ENCODE measurements around the gene P2RY6.

P2RY6 gene

DNA sequence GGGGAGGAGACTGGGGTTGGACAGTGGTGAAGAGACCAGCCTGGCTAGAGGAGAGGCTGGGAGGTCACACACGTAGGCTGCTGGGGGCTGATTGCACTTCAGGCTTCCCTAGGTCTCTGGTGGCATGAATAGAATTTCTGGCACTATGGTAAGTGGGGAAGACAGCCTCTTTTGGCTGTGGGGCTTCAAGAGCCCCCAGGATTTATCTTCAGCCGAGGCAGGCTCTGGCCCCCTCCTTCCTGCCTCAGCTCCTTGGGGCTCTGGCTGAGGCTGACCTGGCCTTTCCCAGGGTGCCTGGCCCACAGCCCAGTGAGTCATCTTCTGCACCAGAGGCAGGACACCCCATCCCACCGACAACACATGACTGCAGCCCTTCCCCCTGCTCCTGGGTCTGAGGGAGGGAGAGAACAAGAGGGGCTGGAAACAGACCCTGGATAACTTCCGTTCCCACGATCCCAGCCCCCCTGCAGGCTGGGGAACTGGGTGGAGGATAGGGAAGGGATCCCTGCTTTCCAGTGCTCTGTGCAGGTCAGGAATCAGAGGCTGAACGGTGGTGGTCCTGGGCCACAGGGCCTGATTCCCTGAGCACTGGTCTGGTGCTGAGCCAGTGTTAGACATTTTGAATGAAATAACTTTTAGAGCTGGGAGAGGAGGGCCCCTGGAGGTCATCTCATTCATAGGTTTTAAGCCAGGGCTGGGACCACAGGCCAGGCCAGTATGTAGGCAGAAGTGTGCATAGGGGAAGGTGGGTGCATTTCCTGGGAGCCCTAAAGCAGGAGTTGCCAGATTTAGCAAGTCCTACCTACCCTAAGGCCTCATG lies 62.5 kb downstream of the P2RY6 start:
- H3K4me3 ChIP-seq (ENCODE audit: low read depth, low read length) = no peak overlapping the region
- TF ChIP-seq CTCF (IDR thresholded peaks at IDR 0.05; ENCODE audit: insufficient read depth, low read depth, low read length, missing control alignments) = peak; percentile 10
- DNase-seq (ENCODE audit: low read depth) = peak; percentile 54

DNA sequence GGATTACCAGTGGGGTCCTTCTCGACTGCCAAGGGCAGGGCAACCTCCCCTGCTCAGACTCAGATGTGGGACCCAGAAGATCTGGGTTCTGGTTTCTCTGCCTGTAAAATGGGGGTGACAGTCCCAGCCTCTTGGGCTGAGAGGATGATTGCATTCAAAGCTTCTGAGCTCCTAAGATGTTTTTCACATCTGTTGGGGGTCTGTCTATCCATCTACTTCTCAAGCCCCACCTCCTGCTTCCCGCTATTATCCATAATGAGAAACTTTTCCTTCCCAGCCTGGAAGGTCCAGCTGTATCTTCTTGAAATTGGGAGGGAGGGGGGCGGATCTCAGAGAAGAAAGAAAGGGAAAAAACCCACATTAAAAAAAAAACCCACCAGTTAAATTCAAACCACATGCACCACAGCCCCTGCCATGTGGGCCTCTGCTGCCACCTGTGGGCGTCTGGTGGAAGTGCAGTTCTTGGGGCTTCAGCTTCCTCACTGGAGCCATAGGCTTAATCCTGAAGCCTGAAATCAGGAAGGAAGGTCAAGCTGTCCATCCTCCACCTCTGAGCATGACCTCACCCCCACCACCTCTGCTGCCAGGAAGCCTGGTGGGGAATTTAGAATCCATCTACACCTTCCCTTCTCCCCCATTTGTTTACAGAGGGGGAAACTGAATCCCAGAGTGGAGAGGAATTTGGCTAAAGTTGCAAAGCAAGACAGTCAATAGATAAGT lies 63.2 kb downstream of the P2RY6 start:
- H3K4me3 ChIP-seq (ENCODE audit: low read depth, low read length) = no peak overlapping the region
- peak; percentile 99 for TF ChIP-seq CTCF (IDR thresholded peaks at IDR 0.05; ENCODE audit: insufficient read depth, low read depth, low read length, missing control alignments)
- DNase-seq (ENCODE audit: low read depth) = peak; percentile 78

DNA sequence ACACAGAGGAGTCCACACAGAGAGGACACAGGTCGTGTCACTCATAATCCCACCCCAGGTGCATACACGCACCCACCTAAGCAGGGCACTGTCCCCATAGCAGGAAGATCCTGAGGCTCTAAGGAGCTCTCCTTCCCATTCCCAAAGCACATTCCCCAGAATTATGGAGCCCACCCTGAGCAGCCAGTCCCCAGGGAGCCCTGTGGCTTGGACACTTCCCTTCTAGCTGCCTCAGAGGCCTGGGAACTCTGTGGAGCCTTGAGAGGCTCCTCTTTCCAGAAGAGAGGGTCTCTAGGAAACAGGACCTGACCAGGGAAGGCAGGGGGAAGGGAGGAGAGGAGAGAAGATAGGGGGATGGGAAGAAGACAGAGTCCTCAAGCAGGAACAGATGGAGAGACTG lies 65.7 kb downstream of the P2RY6 start:
- TF ChIP-seq CTCF (IDR thresholded peaks at IDR 0.05; ENCODE audit: insufficient read depth, low read depth, low read length, missing control alignments) = no peak
- DNase-seq (ENCODE audit: low read depth) = no peak
- no peak overlapping the region for H3K4me3 ChIP-seq (ENCODE audit: low read depth, low read length)

DNA sequence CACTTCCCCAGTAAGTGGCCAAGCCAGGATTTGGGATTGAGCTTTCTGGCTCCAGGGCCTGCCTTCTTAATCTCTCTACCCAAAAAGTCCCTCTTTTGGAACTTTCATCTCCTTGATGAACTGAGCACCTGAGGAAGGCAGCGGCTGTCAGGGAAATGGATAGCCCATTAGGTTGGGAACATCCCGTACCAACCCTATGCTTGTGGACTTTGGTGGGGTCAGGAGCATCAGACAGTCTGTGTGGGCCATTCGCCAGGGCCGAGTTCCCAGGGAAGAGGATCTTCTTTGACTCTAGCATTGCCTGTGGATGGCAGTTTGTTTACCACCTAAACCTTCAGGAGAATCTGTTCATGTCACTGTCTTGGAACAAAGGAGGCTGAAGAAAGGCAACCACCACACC lies 66.1 kb downstream of the P2RY6 start:
- DNase-seq (ENCODE audit: low read depth) = no peak
- no peak for TF ChIP-seq CTCF (IDR thresholded peaks at IDR 0.05; ENCODE audit: insufficient read depth, low read depth, low read length, missing control alignments)
- H3K4me3 ChIP-seq (ENCODE audit: low read depth, low read length) = no peak overlapping the region

- no peak for TF ChIP-seq CTCF (IDR thresholded peaks at IDR 0.05; ENCODE audit: insufficient read depth, low read depth, low read length, missing control alignments)
- no peak for DNase-seq (ENCODE audit: low read depth)
- no peak overlapping the region for H3K4me3 ChIP-seq (ENCODE audit: low read depth, low read length)
Measured at GRCh38 chr11:73340164-73340563, 68.0 kb downstream of the P2RY6 start.

DNA sequence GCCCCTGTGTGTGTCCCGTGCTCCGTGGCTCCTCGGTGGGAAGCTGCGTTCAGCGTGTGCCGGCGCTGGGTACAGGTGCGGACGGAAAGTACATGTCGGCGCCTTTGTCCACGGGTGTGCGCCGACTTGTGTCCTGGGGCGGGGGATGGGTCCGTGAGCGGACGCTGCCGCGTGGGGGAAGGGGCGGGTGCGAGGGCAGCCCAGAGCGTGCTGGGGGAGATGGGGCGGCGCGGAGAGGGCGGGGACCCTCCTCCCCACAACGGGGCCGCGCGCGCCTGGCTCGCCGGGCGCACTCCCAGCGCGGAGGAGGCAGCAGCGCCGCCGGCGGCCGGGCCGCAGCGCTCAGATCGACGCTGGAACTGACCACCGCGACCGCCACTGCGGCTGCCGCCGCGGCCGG lies 70.5 kb downstream of the P2RY6 start:
- H3K4me3 ChIP-seq (ENCODE audit: low read depth, low read length) = no peak overlapping the region
- no peak for DNase-seq (ENCODE audit: low read depth)
- no peak for TF ChIP-seq CTCF (IDR thresholded peaks at IDR 0.05; ENCODE audit: insufficient read depth, low read depth, low read length, missing control alignments)

Measured in GM12865 (cell line).